IMR-90 (cell line): Measurements from ENCODE around the gene RPL15. TPM values are rescaled to one million over a fixed set of nuclear protein-coding genes. Genes with fewer than 3 reads are reported as not detected.

Experiments used
- ATAC-seq: fragments of 200-7000 bp; cut with Tn5 transposase; 2 replicates; pipeline ENCODE4 v1.9.1; 2020; ENCODE audit warnings: low read depth, mild to moderate bottlenecking, moderate library complexity
- BruUV-seq: library from RNA; stranded (reverse); fragments of 400-500 nt; replicated peaks from 2 replicates; lab custom pipeline; 2021; lab: Mats Ljungman, UMichigan
- CTCF ChIA-PET: fragments of 300-600 bp; formaldehyde crosslinking; extraction: SDS; loops from one replicate; lab custom pipeline; 2021; ENCODE audit warnings: antibody characterized with exemption; lab: Yijun Ruan, JAX
- POLR2A ChIA-PET: fragments of 300-600 bp; sonication (Branson Sonifier 250); formaldehyde crosslinking; loops from one replicate; lab custom pipeline; 2022; ENCODE audit warnings: antibody characterized with exemption; ENCODE audit not compliant: unreplicated experiment; lab: Charles Lee
- DNase-seq: peaks from one replicate; pipeline ENCODE4 v3.0.0; 2013
- H2AFZ ChIP-seq: replicated peaks from 2 replicates; pipeline ENCODE3; 2013; ENCODE audit warnings: low read length, mild to moderate bottlenecking; ENCODE audit not compliant: poor library complexity
- H2AK5ac ChIP-seq: 2 replicates; pipeline ENCODE4 v1.6.1; 2013; ENCODE audit warnings: low read depth, low read length, inconsistent platforms
- H2AK9ac ChIP-seq: replicated peaks from 2 replicates; pipeline ENCODE3; 2013; ENCODE audit warnings: mild to moderate bottlenecking, low read depth, low read length, moderate library complexity; ENCODE audit not compliant: poor library complexity
- H2BK120ac ChIP-seq: 2 replicates; pipeline ENCODE4 v1.6.1; 2013; ENCODE audit warnings: low read depth, low read length, inconsistent platforms
- H2BK15ac ChIP-seq: 3 replicates; pipeline ENCODE4 v1.6.1; 2013; ENCODE audit warnings: low read depth, low read length, inconsistent platforms
- H2BK20ac ChIP-seq: 2 replicates; pipeline ENCODE4 v1.6.1; 2013; ENCODE audit warnings: low read depth, mild to moderate bottlenecking, inconsistent platforms, low read length, moderate library complexity
- H2BK5ac ChIP-seq: 2 replicates; pipeline ENCODE4 v1.6.1; 2013; ENCODE audit warnings: mild to moderate bottlenecking, low read depth, low read length, inconsistent platforms; ENCODE audit not compliant: poor library complexity, severe bottlenecking
- H3K14ac ChIP-seq: replicated peaks from 2 replicates; pipeline ENCODE4 v1.6.1; 2013; ENCODE audit warnings: low read depth, low read length, inconsistent platforms
- H3K18ac ChIP-seq: 2 replicates; pipeline ENCODE4 v1.6.1; 2013; ENCODE audit warnings: low read depth, low read length, control low read depth
- H3K23ac ChIP-seq: 2 replicates; pipeline ENCODE4 v1.6.1; 2013; ENCODE audit warnings: low read depth, low read length, inconsistent platforms
- H3K27ac ChIP-seq: 2 replicates; pipeline ENCODE4 v1.5.1; 2013; ENCODE audit warnings: mild to moderate bottlenecking, control low read depth, low read length; ENCODE audit not compliant: insufficient read depth
- H3K27me3 ChIP-seq: 2 replicates; pipeline ENCODE4 v1.6.1; 2013; ENCODE audit warnings: low read length; ENCODE audit not compliant: control insufficient read depth, insufficient read depth
- H3K36me3 ChIP-seq: 2 replicates; pipeline ENCODE4 v1.6.1; 2013; ENCODE audit warnings: low read length, mixed read lengths; ENCODE audit not compliant: control insufficient read depth, insufficient read depth
- H3K4ac ChIP-seq: 2 replicates; pipeline ENCODE4 v1.6.1; 2013; ENCODE audit warnings: low read depth, low read length, inconsistent platforms
- H3K4me1 ChIP-seq: 2 replicates; pipeline ENCODE4 v1.6.1; 2013; ENCODE audit warnings: low read length, mixed read lengths; ENCODE audit not compliant: control insufficient read depth, insufficient read depth
- H3K4me2 ChIP-seq: 2 replicates; pipeline ENCODE4 v1.6.1; 2013; ENCODE audit warnings: low read depth, mild to moderate bottlenecking, control low read depth, low read length, moderate library complexity
- H3K4me3 ChIP-seq: 2 replicates; pipeline ENCODE4 v1.5.1; 2013; ENCODE audit warnings: low read depth, mild to moderate bottlenecking, control low read depth, low read length, moderate library complexity; ENCODE audit not compliant: insufficient read depth
- H3K56ac ChIP-seq: 2 replicates; pipeline ENCODE4 v1.6.1; 2013; ENCODE audit warnings: low read length, inconsistent platforms; ENCODE audit not compliant: insufficient read depth; ENCODE audit errors: extremely low read depth
- H3K79me1 ChIP-seq, 2 experiments: 2 replicates each; pipeline ENCODE4 v1.6.1; 2013; ENCODE audit warnings: low read length in 2 of 2, inconsistent platforms in 1 of 2, low read depth in 1 of 2
- H3K9ac ChIP-seq: 2 replicates; pipeline ENCODE4 v1.6.1; 2013; ENCODE audit warnings: low read depth, low read length, control low read depth
- H3K9me1 ChIP-seq: 2 replicates; pipeline ENCODE4 v1.6.1; 2013; ENCODE audit warnings: low read length, inconsistent platforms; ENCODE audit not compliant: insufficient read depth
- H3K9me3 ChIP-seq: 2 replicates; pipeline ENCODE4 v1.6.1; 2013; ENCODE audit warnings: low read length; ENCODE audit not compliant: control insufficient read depth, insufficient read depth
- H4K20me1 ChIP-seq: 2 replicates; pipeline ENCODE4 v1.6.1; 2013; ENCODE audit warnings: low read length, inconsistent platforms; ENCODE audit not compliant: insufficient read depth
- H4K5ac ChIP-seq: 2 replicates; pipeline ENCODE4 v1.6.1; 2013; ENCODE audit warnings: mild to moderate bottlenecking, low read depth, low read length, control low read depth
- H4K8ac ChIP-seq, 2 experiments: 2 replicates each; pipeline ENCODE4 v1.6.1; 2013; ENCODE audit warnings: low read depth in 2 of 2, low read length in 2 of 2, control low read depth in 1 of 2, inconsistent platforms in 1 of 2
- H4K91ac ChIP-seq: 2 replicates; pipeline ENCODE4 v1.6.1; 2013; ENCODE audit warnings: low read depth, low read length, inconsistent platforms; ENCODE audit not compliant: insufficient read depth
- BHLHE40 ChIP-seq: fragments of 150-350 bp; IDR thresholded peaks from 2 replicates; pipeline ENCODE4 v1.6.1; 2016; ENCODE audit warnings: mild to moderate bottlenecking, low read depth, low read length
- CEBPB ChIP-seq: IDR thresholded peaks from 2 replicates; pipeline ENCODE4 v1.6.1; 2012; ENCODE audit warnings: low read depth, low read length, improper control_type of control experiment
- FOS ChIP-seq: fragments of 150-350 bp; IDR thresholded peaks from 2 replicates; pipeline ENCODE4 v1.6.1; 2016; ENCODE audit warnings: low read depth, low read length
- MAZ ChIP-seq: IDR thresholded peaks from 2 replicates; pipeline ENCODE4 v1.6.1; 2012; ENCODE audit warnings: low read depth, mild to moderate bottlenecking, low read length, improper control_type of control experiment, moderate library complexity, borderline replicate concordance
- MXI1 ChIP-seq: IDR thresholded peaks from 2 replicates; pipeline ENCODE4 v1.6.1; 2012; ENCODE audit warnings: low read depth, mild to moderate bottlenecking, low read length, moderate library complexity, borderline replicate concordance
- SMC3 ChIP-seq: fragments of 150-350 bp; IDR thresholded peaks from 2 replicates; pipeline ENCODE4 v1.6.1; 2016; ENCODE audit warnings: low read depth, mild to moderate bottlenecking, antibody characterized with exemption, low read length, moderate library complexity
- WGBS, 2 experiments: methylation state at CpG; one replicate each; pipeline versions ENCODE4 v1.1.5 to v1.1.7; 2013; ENCODE audit warnings: missing lambda C conversion rate in 2 of 2; ENCODE audit not compliant: insufficient read length in 1 of 2; ENCODE audit errors: extremely low coverage in 2 of 2; 5-methylcytosine and 5-hydroxymethylcytosine counted together
- dilution Hi-C: fragments of 300-500 bp; cut with HindIII; formaldehyde crosslinking; loops from one replicate; pipeline ENCODE4 v1.14.3; 2018; ENCODE audit warnings: low sequenced_read_pairs; ENCODE audit not compliant: unreplicated experiment
- in situ Hi-C: fragments of 300-500 bp; cut with MboI; formaldehyde crosslinking; loops from 3 replicates; pipeline ENCODE4 v1.14.3; 2019; ENCODE audit warnings: low sequenced_read_pairs, inconsistent platforms, mixed read lengths
- intact Hi-C: fragments of 100-400 bp; cut with micrococcal nuclease; formaldehyde crosslinking; loops from 2 replicates; pipeline ENCODE4 v1.10.0; 2022
- polyA plus RNA-seq, 3 experiments: library from polyadenylated mRNA; depleted of rRNA; stranded (reverse); fragments of >200 nt; gene quantifications; 2 replicates each; pipeline ENCODE4 v1.2.3, GENCODE V29; 2012; ENCODE audit warnings: low replicate concordance in 1 of 3
- total RNA-seq: library from RNA; depleted of rRNA; stranded (reverse); fragments of >200 nt; gene quantifications from 2 replicates; pipeline ENCODE4 v1.2.3, GENCODE V29; 2012
- TF ChIP-seq, protein P1 (sequence below): conservative IDR thresholded peaks from 2 replicates; pipeline ENCODE4 v1.5.1; 2012; ENCODE audit warnings: mild to moderate bottlenecking, low read depth, low read length, improper control_type of control experiment

RPL15 gene
- total and polyA plus RNA-seq, 2 of the 4 experiments (the other 2 are of a cell fraction) = 1,419 to 4,701 TPM

DNA sequence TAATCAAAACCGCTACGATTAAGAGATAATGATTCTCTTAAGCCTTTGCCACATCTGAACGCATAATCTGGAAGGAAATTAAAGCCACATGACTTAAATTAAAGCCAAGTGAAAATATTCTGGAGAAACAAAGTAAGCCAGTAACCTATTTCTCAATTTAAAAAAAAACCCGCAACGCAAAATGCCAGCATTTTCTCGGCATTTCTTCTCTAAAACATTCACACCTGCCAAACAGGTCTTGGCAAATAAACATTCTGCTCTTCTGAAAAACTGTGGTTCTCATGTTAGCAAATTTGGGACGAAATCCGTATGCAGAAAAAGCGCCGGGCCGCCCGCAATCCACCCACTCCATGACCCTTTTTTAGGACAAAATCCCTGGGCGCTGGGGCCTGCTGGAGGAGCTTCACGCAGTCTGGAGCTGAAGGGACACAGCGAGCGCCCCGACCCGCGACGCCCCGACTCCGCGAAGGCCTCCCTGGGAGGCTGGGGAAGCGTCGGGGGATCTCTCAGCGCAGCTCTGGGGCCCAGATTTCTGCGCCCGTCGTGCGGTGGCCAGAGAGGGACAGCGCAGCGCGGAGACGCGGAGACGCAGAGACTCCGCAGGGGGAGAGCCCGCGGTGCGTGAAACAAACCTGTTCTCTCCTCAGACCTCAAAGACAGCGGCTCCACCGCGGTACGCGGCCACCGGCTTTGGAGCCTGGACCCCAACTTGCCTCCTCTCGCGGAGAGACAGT, 613 bp upstream of the RPL15 start:
- Histone ChIP-seq H3K79me1 (peaks cover 22 to 54% of the 10 kb centered on the region in 2 experiments), H3K4me1 (no peaks in the 10 kb centered on the region), H3K4me3 (peak overlapping the region; percentile 57), H3K9me3 (no peaks in the 10 kb centered on the region), H3K27ac (peak overlapping the region; percentile 57), H2AK5ac (no peak overlapping the region), H3K4ac (peak overlapping the region; percentile 42), H4K5ac (peak overlapping the region; percentile 25; the same call in 1 of the 2 replicates), H4K20me1 (peaks cover 39% of the 10 kb centered on the region), H3K27me3 (no peaks in the 10 kb centered on the region), H2BK20ac (0 out of 2 replicates have a peak overlapping the region, but pooled peaks have one; percentile 27), H3K9ac (peak overlapping the region; percentile 66), H3K56ac (peak overlapping the region; percentile 36; the same call in 1 of the 2 replicates), H4K8ac (peak overlapping the region in 1 of 2 experiments; percentile 71; a peak in 2 of 4 replicates), H2AK9ac (peak overlapping the region; percentile 63), H2BK120ac (0 out of 2 replicates have a peak overlapping the region, but pooled peaks have one; percentile 30), H2BK15ac (no peak overlapping the region), H3K18ac (peak overlapping the region; percentile 15; the same call in 1 of the 2 replicates), H3K14ac (peak overlapping the region; percentile 77), H2BK5ac (peak overlapping the region; percentile 60), H3K36me3 (peaks cover 13% of the 10 kb centered on the region), H3K23ac (peak overlapping the region; percentile 44; the same call in 1 of the 2 replicates), H3K9me1 (no peaks in the 10 kb centered on the region; the same call in 1 of the 2 replicates), H2AFZ (peak overlapping the region; percentile 94), H4K91ac (peak overlapping the region; percentile 79; the same call in 1 of the 2 replicates), H3K4me2 (peak overlapping the region; percentile 37)
- ATAC-seq (peak; percentile 53), DNase-seq (no peak)
- dilution Hi-C loops (no loop called here), in situ Hi-C loops (no loop called here), intact Hi-C loops (loop anchor here (10.0 kb wide), 1 partner anchor 768 kb away; no protein-coding TSS in a partner anchor)
- POLR2A ChIA-PET = interaction anchor here (0.6 to 1.2 kb wide), 11 partner anchors 10 to 576 kb away, joined by 3 to 6 read pairs (median 4); no protein-coding TSS in a partner anchor
- CTCF ChIA-PET = interaction anchor here (0.7 to 1.6 kb wide), 5 partner anchors 11 to 149 kb away, joined by 3 to 4 read pairs (median 3); no protein-coding TSS in a partner anchor
- no peak for TF ChIP-seq FOS
- no peak for TF ChIP-seq CEBPB
- no peak for TF ChIP-seq MXI1
- TF ChIP-seq SMC3 = no peak
- TF ChIP-seq, protein P1, sequence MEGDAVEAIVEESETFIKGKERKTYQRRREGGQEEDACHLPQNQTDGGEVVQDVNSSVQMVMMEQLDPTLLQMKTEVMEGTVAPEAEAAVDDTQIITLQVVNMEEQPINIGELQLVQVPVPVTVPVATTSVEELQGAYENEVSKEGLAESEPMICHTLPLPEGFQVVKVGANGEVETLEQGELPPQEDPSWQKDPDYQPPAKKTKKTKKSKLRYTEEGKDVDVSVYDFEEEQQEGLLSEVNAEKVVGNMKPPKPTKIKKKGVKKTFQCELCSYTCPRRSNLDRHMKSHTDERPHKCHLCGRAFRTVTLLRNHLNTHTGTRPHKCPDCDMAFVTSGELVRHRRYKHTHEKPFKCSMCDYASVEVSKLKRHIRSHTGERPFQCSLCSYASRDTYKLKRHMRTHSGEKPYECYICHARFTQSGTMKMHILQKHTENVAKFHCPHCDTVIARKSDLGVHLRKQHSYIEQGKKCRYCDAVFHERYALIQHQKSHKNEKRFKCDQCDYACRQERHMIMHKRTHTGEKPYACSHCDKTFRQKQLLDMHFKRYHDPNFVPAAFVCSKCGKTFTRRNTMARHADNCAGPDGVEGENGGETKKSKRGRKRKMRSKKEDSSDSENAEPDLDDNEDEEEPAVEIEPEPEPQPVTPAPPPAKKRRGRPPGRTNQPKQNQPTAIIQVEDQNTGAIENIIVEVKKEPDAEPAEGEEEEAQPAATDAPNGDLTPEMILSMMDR = no peak
- TF ChIP-seq BHLHE40 = no peak
- TF ChIP-seq MAZ = no peak
- WGBS, 2 experiments = 0% methylated on average over 11 of the region's 48 CpGs; no CpG with 5 or more reads in 1 of the 2 experiments
- no TSS peak for BruUV-seq
